ENCODE results near the gene ERICH2. TPM values are rescaled to one million over a fixed set of nuclear protein-coding genes. Genes with fewer than 3 reads are reported as not detected.
A peak's percentile ranks its signal among the peaks of the same experiment; 100 is the strongest.

Gene ERICH2
- total RNA-seq, 1 donor from 2014 or later = not detected

DNA sequence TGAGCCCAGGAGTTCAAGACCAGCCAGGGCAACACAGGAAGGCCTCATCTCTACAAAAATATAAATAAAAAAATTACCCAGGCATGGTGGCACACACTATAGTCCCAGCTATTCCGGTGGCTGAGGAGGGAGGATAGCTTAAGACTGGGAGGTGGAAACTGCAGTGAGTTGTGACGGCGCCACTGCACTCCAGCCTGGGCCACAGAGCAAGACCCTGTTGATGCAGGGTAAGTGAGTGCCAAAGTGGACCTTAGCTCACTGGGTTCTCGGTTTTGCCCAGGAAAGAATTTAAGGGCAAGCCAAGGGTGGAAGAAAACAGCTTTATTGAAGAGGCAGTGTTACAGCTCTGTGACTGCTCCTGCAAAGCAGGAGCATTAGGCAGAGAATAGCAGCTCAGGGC is 6.9 kb upstream of the ERICH2 start:
- DNase-seq (ENCODE audit: low spot score) = no peak

DNA sequence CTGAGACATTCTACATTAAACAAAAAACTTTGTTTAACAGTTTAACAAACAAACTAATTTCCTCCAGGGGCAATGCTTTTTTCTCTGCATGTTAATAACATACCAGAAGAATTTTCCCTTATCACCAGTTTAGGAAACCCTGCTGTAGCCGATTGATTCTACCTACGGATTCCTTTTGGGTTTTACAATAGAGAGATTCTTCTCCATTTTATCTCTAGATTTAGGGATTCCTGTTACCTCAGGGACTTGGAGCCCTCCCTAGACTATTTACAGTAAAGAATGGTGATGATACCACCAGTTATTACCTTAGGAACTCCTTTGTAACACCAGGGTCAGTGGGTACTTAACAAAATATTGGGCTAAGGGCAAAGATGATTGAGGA is 5.3 kb upstream of the ERICH2 start:
- DNase-seq (ENCODE audit: low spot score) = no peak

DNA sequence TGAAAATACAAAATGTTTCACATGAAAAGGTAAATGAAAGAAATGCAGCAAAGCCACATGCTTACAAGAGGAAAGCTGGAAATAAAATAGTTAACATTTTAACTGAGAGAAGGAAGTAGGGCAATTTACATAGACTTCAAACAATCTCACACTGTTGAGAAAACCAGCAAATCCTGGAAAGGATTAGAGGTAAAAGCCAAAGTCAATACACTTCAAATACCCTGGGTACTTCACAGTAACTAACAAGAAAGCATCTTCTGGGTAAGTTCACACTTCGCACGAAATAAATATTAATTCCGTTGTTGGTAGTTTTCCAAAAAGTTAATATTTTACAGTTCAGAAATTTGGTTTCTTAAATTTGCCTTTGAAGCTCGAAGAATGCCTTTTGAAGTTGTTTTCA is 3.5 kb upstream of the ERICH2 start:
- DNase-seq (ENCODE audit: low spot score) = no peak

DNA sequence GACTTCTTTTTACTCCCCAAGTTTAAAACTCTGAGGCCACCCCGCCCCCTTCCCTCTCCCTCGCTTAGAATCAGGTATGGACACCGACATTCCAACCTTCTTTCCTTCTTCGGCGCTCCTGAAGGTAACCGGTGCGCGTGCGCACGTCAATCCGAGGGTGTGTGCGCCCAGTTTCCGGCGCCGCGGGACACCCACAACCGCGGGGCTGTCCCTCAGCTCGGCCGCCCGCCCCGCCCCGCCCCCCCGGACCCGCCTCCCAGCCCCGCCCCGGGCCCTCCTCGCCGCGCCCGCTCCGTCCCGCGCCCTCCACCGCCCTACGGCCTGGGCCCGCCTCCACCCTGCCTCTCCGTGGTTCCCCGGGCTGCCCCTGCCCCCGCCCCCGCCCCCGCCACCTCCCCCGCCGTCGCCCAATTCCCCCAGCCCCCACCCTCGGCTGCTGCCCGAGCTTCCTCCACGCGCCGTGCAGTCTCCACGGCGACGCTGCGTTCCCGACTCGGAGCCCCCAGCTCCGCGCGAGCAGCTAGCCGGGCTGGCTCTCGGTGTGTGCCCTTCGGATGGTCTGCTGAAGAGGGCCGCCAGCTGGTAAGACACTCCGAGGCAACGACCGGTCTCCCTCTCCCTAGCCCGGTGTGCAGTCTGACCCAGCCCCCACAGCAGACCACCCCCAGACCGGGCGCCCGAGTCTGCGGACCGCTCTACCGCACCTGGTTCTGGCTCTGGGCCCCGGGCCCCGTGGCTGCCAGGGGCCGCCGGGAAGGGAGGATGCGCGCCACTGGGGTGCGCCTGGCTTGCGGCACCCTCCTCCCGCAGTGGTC is 635 bp downstream of the ERICH2 start:
- peak; percentile 83 for DNase-seq (ENCODE audit: low spot score)

DNA sequence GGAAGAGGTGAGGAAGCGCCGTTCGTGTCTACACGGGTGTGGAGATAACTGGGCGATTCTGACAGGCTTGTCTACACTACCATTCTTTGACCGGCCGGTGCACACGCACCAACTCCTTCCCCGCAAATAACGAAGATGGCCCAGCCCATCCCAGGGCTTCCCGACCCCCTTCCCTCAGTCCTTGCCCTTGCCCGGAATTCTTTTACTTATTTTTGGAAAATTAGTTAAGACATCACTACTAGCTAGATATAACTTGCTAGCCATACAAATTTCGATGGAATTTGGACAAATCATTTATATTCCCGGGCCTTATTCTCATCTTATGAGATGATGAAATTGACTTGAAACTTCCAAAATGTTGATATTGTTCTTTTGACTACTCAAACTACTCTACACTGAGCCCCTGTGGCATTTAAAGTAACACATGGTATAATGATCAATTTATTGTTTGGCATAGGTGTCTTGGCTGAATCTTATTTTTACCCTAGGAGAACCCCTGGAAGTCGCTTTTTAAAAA is 1.3 kb downstream of the ERICH2 start:
- DNase-seq (ENCODE audit: low spot score) = no peak

DNA sequence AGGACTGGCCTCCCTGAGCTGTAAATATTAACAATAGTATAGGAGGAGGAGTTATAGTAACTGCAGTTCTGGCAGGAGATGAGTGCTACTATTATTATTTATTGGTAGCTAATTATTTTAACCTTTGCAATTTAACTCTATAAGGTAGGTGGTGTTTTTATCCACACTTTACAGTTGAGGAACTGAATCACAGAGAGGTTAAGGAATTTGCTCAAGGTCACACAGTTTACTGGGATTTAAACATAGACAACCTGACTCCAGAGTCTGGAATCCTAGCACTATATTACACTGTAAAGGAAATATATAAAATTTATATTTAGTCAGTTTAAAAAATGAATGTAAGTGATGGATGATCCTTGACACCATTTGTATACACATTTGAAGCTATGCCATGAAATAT is 2.1 kb downstream of the ERICH2 start:
- DNase-seq (ENCODE audit: low spot score) = no peak

DNA sequence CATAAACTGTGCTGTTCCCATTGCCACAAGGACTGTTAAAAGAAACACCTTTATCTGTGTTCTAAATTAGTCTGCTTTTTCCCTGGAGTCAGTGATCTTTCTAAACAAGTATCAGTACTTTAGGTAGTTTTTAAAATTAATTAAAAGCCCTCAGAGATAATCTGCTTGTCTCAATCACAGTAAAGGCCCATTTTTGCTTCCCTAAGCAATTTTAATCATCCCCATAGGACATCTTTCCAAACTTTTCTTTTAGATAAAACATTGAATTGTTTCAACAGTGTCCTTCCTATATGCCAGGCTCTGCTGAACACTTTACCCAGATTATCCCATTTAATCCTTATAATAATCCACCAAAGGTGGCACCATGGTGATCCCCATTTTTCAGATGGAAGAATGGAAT is 3.9 kb downstream of the ERICH2 start:
- DNase-seq (ENCODE audit: low spot score) = no peak

DNA sequence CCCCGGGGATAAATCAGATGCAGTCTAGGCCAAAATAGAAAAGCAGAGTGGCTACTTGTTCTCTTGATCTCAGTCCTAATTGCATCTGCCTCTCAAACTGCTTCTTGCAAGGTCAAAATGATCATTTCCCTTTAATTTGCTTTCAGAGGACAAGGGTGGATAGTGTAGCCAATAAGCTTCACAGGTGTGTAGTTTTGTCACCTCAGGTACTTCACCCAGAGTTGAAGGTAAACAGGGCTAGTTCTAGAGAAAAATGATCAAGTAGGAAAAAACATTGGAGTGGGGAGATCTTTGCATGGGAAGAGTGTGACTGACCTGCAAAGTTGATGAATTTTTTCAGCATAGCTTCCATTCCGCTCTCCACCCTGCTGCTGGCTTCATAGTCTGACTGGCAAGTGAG is 8.7 kb downstream of the ERICH2 start:
- no peak for DNase-seq (ENCODE audit: low spot score)

DNA sequence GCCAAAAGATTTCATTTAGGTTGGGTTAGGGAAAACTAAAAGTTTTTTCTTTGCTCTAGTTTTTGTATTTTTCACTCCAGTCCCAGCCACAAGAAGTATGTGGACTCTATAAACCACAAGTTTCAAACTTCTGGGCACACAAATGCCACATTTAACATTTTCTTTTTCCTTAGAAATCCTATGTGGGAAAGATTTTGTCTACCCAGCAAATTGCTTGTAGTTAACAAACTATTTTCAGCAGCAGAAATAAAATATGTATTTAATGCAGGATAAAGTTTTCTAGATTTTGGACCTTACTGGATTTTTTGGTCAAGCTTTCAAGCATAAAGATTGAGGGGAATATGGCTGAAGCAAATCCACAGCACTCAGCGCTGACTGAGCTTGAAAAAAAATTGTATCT is 9.1 kb downstream of the ERICH2 start:
- no peak for DNase-seq (ENCODE audit: low spot score)

DNA sequence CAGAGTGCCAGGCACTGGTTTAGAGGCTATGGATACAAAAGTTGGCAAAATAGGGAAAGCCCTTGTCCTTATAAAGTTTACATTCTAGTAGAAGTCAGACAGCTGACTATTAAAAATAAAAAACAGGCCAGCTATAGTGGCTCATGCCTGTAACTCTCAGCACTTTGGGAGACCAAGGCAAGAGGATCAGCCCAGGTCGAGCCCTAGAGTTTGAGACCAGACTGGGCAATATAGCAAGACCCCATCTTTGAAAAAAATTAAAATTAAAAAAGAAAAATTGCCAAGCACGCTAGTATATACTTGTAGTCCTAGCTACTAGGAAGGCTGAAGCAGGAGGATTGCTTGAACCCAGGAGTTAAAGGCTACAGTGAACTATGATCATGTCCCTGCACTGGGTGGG is 12.5 kb downstream of the ERICH2 start:
- no peak for DNase-seq (ENCODE audit: low spot score)

DNA sequence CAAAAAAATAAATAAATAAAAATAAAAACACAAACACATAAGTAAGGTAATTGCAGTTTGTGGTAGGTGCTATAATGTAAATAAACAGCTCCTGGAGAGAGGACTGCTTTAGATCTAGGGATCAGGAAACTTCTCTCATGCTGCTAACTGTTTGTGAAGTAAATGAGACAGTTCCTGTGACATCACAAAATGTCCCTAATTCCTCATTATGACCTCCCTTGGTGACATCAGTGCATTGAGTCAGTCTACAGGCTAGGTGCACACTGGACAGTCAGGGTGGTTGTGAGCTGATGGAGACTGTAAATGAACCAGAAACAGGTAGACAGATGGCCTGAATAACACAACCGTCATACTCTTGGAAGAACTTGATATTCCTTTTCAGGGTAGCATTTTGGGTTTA is 13.4 kb downstream of the ERICH2 start:
- no peak for DNase-seq (ENCODE audit: low spot score)

DNA sequence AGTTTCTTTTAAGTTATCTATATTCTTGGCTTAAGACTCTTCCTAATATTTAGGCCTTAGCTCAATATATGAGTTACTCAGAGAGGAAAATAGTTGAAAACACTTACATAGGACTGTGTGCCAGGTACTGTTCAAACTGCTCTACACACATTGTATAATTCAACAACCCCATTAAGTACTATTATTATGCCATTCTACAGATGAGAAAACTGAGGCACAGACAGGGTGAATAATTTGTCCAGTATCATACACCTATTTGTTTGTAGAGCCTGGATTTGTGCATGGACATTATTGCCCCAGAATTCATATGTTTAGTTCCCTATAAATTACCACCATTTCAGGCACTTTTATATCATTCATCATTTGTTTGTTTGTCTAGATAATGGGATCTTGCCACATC is 28.8 kb downstream of the ERICH2 start:
- DNase-seq (ENCODE audit: low spot score) = no peak

DNA sequence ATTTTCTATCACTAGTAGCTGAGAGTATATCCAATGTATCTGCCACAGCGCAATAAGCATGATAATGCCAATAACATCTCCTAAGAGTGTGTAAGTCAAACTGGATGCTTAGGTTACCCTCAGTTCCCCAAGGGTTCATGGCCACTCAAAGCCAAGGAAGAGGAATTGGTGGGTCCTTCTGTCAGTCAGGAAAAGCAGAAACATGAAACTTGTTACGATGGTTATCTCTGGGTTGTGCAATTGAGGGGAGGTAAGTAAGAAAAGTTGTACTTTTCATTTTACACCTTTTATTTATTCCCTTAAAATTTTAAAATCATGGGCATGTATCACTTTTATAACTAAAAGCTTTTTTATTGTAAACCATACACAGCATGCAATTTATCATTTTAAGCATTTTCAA is 36.4 kb downstream of the ERICH2 start:
- no peak for DNase-seq (ENCODE audit: low spot score)

DNA sequence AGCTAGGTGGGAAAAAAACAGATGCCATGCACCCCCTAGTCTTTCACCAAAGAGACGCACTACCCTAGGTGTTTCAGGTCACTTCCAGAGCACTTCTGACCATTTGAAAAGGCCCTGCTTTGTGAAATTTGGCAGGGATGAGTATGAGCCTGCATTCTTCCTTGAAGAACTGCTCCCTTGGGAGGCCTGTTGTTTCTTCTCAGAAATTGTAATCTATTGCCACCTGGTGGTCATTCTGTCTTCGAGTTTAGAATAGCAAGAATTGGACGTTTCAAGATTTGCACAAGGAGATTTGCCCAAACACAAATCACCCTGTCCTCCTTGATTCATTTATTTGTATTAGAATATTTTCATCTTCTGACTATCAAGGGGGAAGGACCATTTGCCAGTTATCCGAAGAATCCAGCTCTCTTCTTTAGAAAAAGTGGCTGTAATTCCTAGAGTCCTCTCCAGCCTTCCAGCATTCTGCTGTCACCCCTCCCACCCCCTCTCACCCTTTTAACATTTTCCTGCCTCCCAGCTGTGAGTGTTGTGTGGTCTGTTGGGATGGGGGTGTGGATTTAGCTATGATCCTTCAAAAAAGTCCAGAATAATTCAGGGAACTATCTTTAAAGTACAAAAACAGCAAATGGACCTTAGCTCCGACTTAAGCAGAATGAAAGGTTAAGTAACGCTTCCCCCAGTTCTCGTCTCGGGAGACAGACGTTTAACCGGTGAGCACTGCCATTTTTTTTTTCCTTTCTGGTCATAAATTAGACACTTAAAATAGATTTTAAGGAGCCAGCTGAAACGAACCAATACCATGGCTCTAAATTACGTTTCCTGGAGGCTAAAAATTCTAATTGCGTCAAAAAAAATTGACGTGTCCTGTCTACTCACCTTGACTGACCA is 42.8 kb downstream of the ERICH2 start:
- peak; percentile 92 for DNase-seq (ENCODE audit: low spot score)

DNA sequence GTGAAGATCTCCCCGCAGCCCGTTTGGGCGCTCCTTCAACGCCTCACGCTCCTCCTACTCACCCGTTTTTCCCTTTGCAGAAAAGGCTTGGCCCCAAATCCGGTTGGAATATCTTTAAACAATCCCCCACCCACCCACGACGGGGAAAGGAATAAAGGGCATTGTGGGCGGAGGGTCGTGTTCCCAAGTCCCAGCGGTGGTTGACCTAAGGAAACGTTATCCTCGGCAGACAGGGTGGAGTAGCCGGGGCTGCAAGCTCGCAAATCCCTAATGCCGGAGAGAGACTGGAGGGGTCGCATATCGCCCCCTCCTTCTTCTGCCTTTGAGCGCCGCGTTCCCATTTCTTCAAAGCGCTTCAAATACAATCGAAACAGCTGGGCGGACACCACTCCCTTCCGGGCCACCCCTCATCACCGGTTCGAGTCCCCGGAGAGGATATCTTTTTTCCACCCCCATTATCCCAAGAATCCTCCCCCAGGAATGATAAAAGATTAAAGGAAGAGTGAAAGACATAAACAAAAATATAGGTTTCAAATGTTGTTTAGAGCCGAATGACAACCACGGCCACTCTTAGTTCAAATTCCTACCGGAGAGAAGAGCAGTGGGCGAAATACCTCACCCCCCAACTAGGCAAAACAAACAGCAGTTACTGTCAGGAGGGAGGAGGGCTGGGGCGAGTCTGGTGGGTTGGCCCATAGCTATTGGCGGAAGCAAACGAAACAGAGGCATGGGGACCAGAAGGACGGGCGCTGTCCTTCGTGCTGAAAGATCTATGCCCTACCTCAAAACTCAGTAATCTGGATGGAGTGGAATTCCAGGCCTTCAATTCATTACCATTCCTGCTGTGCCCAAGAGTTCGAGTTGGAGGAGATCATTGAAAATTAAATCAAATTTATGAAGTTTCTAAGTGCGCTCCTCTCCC is 43.7 kb downstream of the ERICH2 start:
- DNase-seq (ENCODE audit: low spot score) = peak; percentile 77

DNA sequence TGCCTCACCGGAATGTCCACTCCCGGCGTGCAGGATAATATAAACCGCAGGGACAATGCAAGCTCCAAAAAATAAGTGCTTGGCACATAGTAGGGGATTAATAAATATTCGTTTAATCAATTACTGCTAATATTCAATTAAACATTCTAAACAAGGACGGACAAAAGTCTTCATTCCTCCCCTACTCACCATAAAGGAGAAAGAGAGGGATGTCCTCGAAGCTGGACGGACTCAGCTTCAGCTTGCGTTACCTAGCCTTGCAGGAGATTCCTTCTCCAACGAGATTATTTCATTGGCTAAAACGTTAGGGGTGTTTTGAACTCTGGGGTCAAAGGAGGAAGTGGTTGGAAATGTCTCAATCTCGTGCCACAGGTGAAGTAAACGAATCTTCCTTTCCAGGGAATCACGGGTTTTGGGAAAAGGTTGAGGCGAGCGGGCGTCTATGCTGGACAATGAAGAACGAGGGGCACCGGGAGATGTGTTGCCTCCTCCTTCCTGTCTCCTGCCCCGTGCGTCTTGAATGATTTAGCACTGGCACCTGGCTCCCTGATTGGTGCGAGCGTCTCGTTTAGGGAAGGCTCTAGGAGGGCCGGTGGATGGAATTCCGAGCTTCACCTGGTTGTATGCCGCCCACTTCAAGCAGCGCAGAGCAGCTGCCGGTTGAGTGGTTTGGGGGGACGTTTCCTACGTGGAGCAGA is 44.5 kb downstream of the ERICH2 start:
- DNase-seq (ENCODE audit: low spot score) = no peak

DNA sequence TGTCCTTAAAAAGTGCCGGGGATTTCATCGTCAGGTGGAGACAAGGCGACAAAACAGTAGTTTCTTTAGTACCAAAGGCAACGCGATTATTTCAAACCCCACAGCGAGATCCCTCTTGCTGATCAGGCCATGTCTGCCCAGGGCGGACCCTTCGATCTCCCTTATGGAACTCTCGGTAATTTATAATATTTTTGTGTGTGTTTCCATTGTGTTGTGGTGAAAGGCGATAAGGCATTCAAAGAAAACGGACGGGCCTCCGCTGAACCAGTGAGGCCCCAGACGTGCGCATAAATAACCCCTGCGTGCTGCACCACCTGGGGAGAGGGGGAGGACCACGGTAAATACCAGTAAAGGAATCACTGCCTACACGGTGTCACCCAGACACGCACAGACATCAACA is 45.1 kb downstream of the ERICH2 start:
- no peak for DNase-seq (ENCODE audit: low spot score)

DNA sequence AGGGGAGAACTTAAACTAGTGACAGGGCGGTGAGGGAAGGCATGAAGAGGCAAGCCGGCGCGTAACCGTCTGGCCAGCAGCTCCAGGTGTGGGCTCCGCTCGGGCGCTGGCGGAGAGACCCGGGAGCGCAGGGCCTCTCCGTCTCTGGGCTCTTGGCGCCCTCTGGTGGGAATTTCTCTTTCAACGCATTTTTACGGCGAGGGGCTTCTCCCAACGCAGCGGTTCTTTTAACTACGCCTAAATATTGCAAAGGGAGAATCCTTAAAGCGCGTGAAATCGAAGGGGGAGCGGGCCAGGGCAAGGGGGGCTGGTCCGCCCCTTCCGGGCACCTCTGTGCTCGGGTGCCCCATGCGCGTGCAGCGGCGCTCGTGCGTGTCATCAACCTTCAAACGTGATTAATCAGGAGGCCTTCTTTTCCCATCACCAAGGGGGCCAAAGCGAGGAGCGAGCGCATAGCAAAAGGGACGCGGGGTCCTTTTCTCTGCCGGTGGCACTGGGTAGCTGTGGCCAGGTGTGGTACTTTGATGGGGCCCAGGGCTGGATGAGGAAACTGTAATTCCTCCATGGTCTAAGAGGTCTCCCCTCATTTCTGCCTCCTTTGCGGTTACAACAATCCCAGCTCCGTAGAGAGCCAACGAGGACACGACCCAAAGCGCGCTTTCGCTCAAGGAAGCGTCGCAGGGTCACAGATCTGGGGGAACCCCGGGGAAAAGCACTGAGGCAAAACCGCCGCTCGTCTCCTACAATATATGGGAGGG is 45.7 kb downstream of the ERICH2 start:
- peak; percentile 55 for DNase-seq (ENCODE audit: low spot score)

DNA sequence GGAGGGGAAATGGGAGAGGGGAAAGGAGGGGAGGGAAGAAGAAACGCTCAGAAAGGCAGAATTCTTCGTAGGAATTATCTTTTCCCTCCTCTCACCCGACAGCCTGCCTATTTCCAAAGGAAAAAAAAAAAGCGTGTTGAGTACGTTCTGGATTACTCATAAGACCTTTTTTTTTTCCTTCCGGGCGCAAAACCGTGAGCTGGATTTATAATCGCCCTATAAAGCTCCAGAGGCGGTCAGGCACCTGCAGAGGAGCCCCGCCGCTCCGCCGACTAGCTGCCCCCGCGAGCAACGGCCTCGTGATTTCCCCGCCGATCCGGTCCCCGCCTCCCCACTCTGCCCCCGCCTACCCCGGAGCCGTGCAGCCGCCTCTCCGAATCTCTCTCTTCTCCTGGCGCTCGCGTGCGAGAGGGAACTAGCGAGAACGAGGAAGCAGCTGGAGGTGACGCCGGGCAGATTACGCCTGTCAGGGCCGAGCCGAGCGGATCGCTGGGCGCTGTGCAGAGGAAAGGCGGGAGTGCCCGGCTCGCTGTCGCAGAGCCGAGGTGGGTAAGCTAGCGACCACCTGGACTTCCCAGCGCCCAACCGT is 46.4 kb downstream of the ERICH2 start, which contains the start of gene GAD1:
GAD1 (plus strand) TSS at position 384 of the 589 bp plus-strand sequence. CDS start 1,705 bp downstream, outside the sequence.
- peak; percentile 76 for DNase-seq (ENCODE audit: low spot score)
